Sigmoid colon (tissue), 4 donors: ENCODE measurements around the gene P2RX4.

Source experiments
- POLR2AphosphoS5 ChIP-seq, 4 donors: sonication (generic); formaldehyde crosslinking; IDR thresholded peaks; one replicate each; pipeline ENCODE4 v1.6.1; 2017; ENCODE audit warnings: antibody characterized with exemption in 4 of 4
- TF ChIP-seq, protein P1 (sequence below), 4 experiments: fragments of 450-650 bp in 3 of 4; fragments of 200-600 bp in 1 of 4; IDR thresholded peaks; one replicate each; pipeline ENCODE4 v1.5.1; 2016 to 2019; ENCODE audit warnings: antibody characterized with exemption in 4 of 4, mild to moderate bottlenecking in 3 of 4, moderate library complexity in 2 of 4

GRCh38 chr12:121238086-121238485 is 28.2 kb downstream of the P2RX4 start:
- TF ChIP-seq POLR2AphosphoS5 (IDR thresholded peaks at IDR 0.05) = no peak
- TF ChIP-seq, protein P1, sequence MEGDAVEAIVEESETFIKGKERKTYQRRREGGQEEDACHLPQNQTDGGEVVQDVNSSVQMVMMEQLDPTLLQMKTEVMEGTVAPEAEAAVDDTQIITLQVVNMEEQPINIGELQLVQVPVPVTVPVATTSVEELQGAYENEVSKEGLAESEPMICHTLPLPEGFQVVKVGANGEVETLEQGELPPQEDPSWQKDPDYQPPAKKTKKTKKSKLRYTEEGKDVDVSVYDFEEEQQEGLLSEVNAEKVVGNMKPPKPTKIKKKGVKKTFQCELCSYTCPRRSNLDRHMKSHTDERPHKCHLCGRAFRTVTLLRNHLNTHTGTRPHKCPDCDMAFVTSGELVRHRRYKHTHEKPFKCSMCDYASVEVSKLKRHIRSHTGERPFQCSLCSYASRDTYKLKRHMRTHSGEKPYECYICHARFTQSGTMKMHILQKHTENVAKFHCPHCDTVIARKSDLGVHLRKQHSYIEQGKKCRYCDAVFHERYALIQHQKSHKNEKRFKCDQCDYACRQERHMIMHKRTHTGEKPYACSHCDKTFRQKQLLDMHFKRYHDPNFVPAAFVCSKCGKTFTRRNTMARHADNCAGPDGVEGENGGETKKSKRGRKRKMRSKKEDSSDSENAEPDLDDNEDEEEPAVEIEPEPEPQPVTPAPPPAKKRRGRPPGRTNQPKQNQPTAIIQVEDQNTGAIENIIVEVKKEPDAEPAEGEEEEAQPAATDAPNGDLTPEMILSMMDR (IDR thresholded peaks at IDR 0.05) = no peak
